Ishikawa (cell line): Measurements from ENCODE around the gene ATP2C1.

Experiments used
- CEBPB ChIP-seq: IDR thresholded peaks from 2 replicates; pipeline ENCODE4 v1.6.1; 2012
- CREB1 ChIP-seq: IDR thresholded peaks from 2 replicates; pipeline ENCODE4 v1.6.1; 2012; ENCODE audit warnings: low read depth
- EGR1 ChIP-seq: IDR thresholded peaks from 2 replicates; pipeline ENCODE4 v1.6.1; 2012
- EP300 ChIP-seq: IDR thresholded peaks from 2 replicates; pipeline ENCODE4 v1.6.1; 2012; ENCODE audit warnings: borderline replicate concordance
- FOXM1 ChIP-seq: IDR thresholded peaks from 2 replicates; pipeline ENCODE4 v1.6.1; 2012; ENCODE audit warnings: low read depth, borderline replicate concordance
- NFIC ChIP-seq: IDR thresholded peaks from 2 replicates; pipeline ENCODE4 v1.6.1; 2012
- RAD21 ChIP-seq: IDR thresholded peaks from 2 replicates; pipeline ENCODE4 v1.6.1; 2012; ENCODE audit warnings: low read depth
- TAF1 ChIP-seq: IDR thresholded peaks from 2 replicates; pipeline ENCODE4 v1.6.1; 2012; ENCODE audit warnings: low read depth, mild to moderate bottlenecking
- TCF12 ChIP-seq: IDR thresholded peaks from 2 replicates; pipeline ENCODE4 v1.6.1; 2012; ENCODE audit warnings: low read depth
- TEAD4 ChIP-seq: IDR thresholded peaks from 2 replicates; pipeline ENCODE4 v1.6.1; 2012
- YY1 ChIP-seq: IDR thresholded peaks from 2 replicates; pipeline ENCODE4 v1.6.1; 2012; ENCODE audit warnings: low read depth
- ZBTB7A ChIP-seq: IDR thresholded peaks from 2 replicates; pipeline ENCODE4 v1.6.1; 2012; ENCODE audit warnings: low read depth
- TF ChIP-seq, protein P1 (sequence below): IDR thresholded peaks from 2 replicates; pipeline ENCODE4 v1.6.1; 2012
- TF ChIP-seq, protein P2 (sequence below): IDR thresholded peaks from 2 replicates; pipeline ENCODE4 v1.6.1; 2012; ENCODE audit warnings: low read depth, mild to moderate bottlenecking
- TF ChIP-seq, protein P3 (sequence below): IDR thresholded peaks from 2 replicates; pipeline ENCODE4 v1.6.1; 2012

The ATP2C1 gene

DNA sequence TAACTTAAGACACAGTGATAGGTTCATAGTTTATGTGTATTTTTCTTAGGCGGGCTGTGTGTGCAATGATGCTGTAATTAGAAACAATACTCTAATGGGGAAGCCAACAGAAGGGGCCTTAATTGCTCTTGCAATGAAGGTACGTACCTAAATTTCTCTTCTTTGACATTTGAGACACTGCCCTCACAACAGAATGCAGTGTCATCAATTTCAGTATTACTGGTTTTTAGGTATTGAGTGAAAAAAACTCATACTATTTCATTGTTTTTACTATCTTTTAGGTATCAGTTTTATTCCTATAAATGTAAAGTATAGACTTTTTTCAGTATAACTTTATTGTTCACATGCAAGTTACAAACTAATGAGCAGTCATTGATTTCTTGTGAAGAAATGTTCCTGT, 73.4 kb downstream of the ATP2C1 start:
- no peak for TF ChIP-seq FOXM1
- no peak for TF ChIP-seq CEBPB
- no peak for TF ChIP-seq TEAD4
- no peak for TF ChIP-seq ZBTB7A
- TF ChIP-seq, protein P1, sequence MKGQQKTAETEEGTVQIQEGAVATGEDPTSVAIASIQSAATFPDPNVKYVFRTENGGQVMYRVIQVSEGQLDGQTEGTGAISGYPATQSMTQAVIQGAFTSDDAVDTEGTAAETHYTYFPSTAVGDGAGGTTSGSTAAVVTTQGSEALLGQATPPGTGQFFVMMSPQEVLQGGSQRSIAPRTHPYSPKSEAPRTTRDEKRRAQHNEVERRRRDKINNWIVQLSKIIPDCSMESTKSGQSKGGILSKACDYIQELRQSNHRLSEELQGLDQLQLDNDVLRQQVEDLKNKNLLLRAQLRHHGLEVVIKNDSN = no peak
- no peak for TF ChIP-seq NFIC
- TF ChIP-seq EP300 = no peak
- no peak for TF ChIP-seq RAD21
- TF ChIP-seq TCF12 = no peak
- no peak for TF ChIP-seq YY1
- TF ChIP-seq, protein P2, sequence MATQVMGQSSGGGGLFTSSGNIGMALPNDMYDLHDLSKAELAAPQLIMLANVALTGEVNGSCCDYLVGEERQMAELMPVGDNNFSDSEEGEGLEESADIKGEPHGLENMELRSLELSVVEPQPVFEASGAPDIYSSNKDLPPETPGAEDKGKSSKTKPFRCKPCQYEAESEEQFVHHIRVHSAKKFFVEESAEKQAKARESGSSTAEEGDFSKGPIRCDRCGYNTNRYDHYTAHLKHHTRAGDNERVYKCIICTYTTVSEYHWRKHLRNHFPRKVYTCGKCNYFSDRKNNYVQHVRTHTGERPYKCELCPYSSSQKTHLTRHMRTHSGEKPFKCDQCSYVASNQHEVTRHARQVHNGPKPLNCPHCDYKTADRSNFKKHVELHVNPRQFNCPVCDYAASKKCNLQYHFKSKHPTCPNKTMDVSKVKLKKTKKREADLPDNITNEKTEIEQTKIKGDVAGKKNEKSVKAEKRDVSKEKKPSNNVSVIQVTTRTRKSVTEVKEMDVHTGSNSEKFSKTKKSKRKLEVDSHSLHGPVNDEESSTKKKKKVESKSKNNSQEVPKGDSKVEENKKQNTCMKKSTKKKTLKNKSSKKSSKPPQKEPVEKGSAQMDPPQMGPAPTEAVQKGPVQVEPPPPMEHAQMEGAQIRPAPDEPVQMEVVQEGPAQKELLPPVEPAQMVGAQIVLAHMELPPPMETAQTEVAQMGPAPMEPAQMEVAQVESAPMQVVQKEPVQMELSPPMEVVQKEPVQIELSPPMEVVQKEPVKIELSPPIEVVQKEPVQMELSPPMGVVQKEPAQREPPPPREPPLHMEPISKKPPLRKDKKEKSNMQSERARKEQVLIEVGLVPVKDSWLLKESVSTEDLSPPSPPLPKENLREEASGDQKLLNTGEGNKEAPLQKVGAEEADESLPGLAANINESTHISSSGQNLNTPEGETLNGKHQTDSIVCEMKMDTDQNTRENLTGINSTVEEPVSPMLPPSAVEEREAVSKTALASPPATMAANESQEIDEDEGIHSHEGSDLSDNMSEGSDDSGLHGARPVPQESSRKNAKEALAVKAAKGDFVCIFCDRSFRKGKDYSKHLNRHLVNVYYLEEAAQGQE = no peak
- TF ChIP-seq EGR1 = no peak
- TF ChIP-seq TAF1 = no peak

- no peak for TF ChIP-seq FOXM1
- TF ChIP-seq CEBPB = no peak
- TF ChIP-seq RAD21 = no peak
- no peak for TF ChIP-seq TCF12
These were observed 74.3 kb downstream of the ATP2C1 start for GRCh38 chr3:130968221-130968620.

DNA sequence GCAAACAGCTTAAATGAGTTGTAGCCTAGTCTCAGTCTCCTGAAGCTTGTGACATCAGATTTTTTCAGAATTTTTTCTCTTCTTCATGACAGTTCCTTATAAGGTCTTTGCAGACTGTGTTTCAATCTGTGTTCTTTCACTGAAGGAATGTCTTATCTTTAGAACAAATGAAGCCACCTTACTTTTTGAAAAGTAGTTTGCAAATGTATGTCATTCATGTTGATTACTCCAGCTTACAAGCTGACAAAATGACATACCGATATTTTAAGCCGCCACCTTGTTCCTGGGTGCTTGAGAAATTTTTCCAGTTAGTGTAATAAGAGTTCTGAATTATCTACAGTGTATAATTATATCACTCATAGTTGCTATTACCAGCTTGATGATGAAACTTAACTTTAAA, 75.7 kb downstream of the ATP2C1 start:
- no peak for TF ChIP-seq NFIC
- TF ChIP-seq RAD21 = no peak
- no peak for TF ChIP-seq EP300
- no peak for TF ChIP-seq EGR1
- TF ChIP-seq, protein P3, sequence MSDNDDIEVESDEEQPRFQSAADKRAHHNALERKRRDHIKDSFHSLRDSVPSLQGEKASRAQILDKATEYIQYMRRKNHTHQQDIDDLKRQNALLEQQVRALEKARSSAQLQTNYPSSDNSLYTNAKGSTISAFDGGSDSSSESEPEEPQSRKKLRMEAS = no peak
- no peak for TF ChIP-seq FOXM1
- no peak for TF ChIP-seq TEAD4
- TF ChIP-seq, protein P1 = no peak
- no peak for TF ChIP-seq CREB1
- no peak for TF ChIP-seq CEBPB

- TF ChIP-seq ZBTB7A (no peak), CEBPB (no peak), TAF1 (no peak), YY1 (no peak), TEAD4 (no peak), RAD21 (no peak), EP300 (no peak)
- TF ChIP-seq, protein P2 = no peak
- TF ChIP-seq, protein P3 = no peak
- TF ChIP-seq, protein P1 = no peak
These were observed 77.3 kb downstream of the ATP2C1 start for GRCh38 chr3:130971208-130971607.

DNA sequence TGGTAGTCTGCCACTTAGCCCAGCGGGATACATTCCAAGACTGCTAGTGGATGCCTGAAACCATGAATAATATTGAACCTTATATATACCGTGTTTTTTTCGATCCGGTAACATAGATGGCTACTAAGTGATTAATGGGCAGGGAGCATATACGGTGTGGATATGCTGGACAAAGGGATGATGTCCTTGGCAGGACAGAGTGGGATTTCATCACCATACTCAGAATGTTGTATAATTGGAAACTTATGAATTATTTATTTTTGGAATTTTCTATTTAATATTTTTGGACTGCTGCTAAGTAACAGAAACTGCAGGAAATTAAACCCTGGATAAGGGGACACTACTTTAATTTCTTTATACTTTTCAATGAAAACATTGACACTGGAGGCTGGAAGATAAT, 79.5 kb downstream of the ATP2C1 start:
- no peak for TF ChIP-seq ZBTB7A
- no peak for TF ChIP-seq CREB1
- no peak for TF ChIP-seq TAF1
- TF ChIP-seq CEBPB = no peak
- no peak for TF ChIP-seq FOXM1
- TF ChIP-seq NFIC = no peak
- TF ChIP-seq TCF12 = no peak
- TF ChIP-seq, protein P3 = no peak
- TF ChIP-seq YY1 = no peak
- TF ChIP-seq EGR1 = no peak
- no peak for TF ChIP-seq RAD21
- no peak for TF ChIP-seq TEAD4
- TF ChIP-seq, protein P2 = no peak
- TF ChIP-seq EP300 = no peak
- TF ChIP-seq, protein P1 = no peak
